GM12865 (cell line): ENCODE data around the gene GSTCD.

Experiments
- DNase-seq: peaks from one replicate; pipeline ENCODE4 v3.0.0; 2010; ENCODE audit warnings: low read depth
- H3K4me3 ChIP-seq: 2 replicates; pipeline ENCODE4 v1.5.1; 2011; ENCODE audit warnings: mild to moderate bottlenecking, low read depth, low read length, control low read depth
- TF ChIP-seq, protein P1 (sequence below): IDR thresholded peaks from 2 replicates; pipeline ENCODE4 v1.5.1; 2011; ENCODE audit warnings: low read length, control low read depth, low read depth, inconsistent platforms; ENCODE audit not compliant: insufficient read depth; ENCODE audit errors: missing control alignments

Gene GSTCD

DNA sequence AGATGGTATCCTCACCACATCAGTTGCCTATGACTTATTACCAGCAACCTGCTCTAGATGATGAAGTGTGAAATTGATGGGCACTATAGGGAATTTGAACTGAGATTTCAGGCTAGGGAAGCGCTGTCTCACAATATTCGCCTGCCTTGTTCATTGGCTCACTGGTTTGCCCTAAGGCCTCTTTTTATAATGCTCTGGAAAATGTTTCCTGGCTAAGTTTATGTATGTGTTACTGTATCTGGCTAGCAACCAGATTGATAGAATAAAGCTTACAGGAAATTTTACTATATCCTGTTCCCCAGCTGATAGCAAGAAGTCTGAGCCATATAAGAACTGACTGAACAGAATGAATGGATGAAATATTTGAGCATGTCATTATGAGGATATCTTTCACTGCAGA, 71.6 kb downstream of the GSTCD start:
- no peak overlapping the region for H3K4me3 ChIP-seq
- TF ChIP-seq, protein P1, sequence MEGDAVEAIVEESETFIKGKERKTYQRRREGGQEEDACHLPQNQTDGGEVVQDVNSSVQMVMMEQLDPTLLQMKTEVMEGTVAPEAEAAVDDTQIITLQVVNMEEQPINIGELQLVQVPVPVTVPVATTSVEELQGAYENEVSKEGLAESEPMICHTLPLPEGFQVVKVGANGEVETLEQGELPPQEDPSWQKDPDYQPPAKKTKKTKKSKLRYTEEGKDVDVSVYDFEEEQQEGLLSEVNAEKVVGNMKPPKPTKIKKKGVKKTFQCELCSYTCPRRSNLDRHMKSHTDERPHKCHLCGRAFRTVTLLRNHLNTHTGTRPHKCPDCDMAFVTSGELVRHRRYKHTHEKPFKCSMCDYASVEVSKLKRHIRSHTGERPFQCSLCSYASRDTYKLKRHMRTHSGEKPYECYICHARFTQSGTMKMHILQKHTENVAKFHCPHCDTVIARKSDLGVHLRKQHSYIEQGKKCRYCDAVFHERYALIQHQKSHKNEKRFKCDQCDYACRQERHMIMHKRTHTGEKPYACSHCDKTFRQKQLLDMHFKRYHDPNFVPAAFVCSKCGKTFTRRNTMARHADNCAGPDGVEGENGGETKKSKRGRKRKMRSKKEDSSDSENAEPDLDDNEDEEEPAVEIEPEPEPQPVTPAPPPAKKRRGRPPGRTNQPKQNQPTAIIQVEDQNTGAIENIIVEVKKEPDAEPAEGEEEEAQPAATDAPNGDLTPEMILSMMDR, result no peak
- no peak for DNase-seq

- H3K4me3 ChIP-seq, result no peak overlapping the region
- no peak for DNase-seq
- TF ChIP-seq, protein P1, result no peak
Observed at GRCh38 chr4:105784761-105785160, 76.2 kb downstream of the GSTCD start.

DNA sequence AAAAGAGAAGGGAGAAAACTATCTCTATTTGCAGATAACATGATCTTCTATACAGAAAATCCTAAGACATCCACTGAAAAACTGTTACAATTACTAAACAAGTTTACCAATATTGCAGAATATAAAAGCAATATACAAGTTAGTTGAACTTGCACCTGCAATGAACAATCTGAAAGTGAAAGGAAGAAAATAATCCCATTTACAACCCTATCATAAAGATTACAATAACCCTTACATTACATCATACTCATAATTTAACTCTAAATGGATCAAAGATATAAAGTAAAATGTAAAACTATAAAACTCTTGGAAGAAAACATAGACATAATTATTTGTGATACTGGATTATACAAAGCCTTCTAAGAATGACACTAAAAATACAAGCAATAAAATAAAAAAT, 77.2 kb downstream of the GSTCD start:
- TF ChIP-seq, protein P1, result no peak
- no peak overlapping the region for H3K4me3 ChIP-seq
- DNase-seq, result no peak

DNA sequence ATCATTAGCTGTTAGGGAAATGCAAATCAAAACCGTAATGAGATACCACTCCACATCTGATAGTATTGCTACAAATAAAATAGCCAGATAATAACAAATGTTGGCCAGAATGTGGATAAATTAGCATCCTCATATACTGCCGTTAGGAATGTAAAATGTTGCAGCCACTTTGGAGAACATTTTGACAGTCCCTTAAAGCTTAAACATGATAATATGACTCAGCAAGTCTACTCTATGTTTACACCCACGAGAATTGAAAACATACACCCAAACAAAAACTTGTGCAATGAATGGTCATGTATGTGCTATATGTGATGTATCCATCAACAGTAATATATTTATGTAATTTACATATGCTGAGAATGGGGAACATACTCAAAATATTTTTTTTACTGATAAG, 78.2 kb downstream of the GSTCD start:
- H3K4me3 ChIP-seq, result no peak overlapping the region
- no peak for DNase-seq
- TF ChIP-seq, protein P1, result no peak

DNA sequence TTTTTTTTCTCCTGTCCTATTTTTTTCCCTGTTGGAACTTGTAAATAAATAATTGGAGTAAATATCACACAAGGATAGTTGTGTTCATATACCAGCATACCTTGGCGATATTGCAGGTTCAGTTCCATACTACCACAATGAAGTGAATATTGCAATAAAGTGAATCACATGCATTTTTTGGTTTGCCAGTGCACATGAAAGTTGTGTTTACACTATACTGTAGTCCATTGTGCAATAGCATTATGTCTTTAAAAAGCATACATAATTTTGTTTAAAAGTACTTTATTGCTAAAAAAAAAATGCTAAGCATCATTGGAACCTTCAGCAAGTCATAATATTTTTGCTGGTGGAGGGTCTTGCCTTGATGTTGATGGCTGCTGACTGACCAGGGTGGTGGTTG, 88.6 kb downstream of the GSTCD start:
- TF ChIP-seq, protein P1, result no peak
- no peak overlapping the region for H3K4me3 ChIP-seq
- no peak for DNase-seq

GRCh38 chr4:105805501-105806120, 97.0 kb downstream of the GSTCD start:
- no peak overlapping the region for H3K4me3 ChIP-seq
- no peak for DNase-seq
- TF ChIP-seq, protein P1, result no peak

- no peak for DNase-seq
- TF ChIP-seq, protein P1, result no peak
- H3K4me3 ChIP-seq, result no peak overlapping the region
Observed at GRCh38 chr4:105807496-105807895, 98.9 kb downstream of the GSTCD start.
